GM23338 (cell line): ENCODE results near the gene CMBL. TPM values are rescaled to one million over a fixed set of nuclear protein-coding genes. Genes with fewer than 3 reads are reported as not detected.

Source experiments
- ATAC-seq: fragments of 200-7000 bp; cut with Tn5 transposase; 3 replicates; pipeline ENCODE4 v1.9.1; 2020
- DNase-seq: peaks from one replicate; pipeline ENCODE4 v3.0.0-alpha.2; 2015; ENCODE audit warnings: low spot score
- H2AFZ ChIP-seq: fragments of 200-600 bp; sonication (generic); 2 replicates; pipeline ENCODE4 v1.8.0; 2016; ENCODE audit warnings: antibody characterized with exemption, mild to moderate bottlenecking, moderate library complexity
- H3F3A ChIP-seq: fragments of 200-600 bp; sonication (generic); replicated peaks from 2 replicates; pipeline ENCODE4 v1.8.0; 2017; ENCODE audit warnings: antibody characterized with exemption, mixed run types, low read depth
- H3K27ac ChIP-seq: fragments of 200-600 bp; sonication (generic); 2 replicates; pipeline ENCODE4 v1.6.1; 2016; ENCODE audit warnings: low read depth
- H3K27me3 ChIP-seq: fragments of 200-600 bp; sonication (generic); 2 replicates; pipeline ENCODE4 v1.8.0; 2016; ENCODE audit warnings: mild to moderate bottlenecking, mixed run types, moderate library complexity; ENCODE audit not compliant: insufficient read depth
- H3K36me3 ChIP-seq: fragments of 200-600 bp; sonication (generic); 2 replicates; pipeline ENCODE4 v1.8.0; 2016; ENCODE audit warnings: mild to moderate bottlenecking; ENCODE audit not compliant: insufficient read depth
- H3K4me1 ChIP-seq: fragments of 200-600 bp; sonication (generic); 2 replicates; pipeline ENCODE4 v1.8.0; 2016; ENCODE audit warnings: mild to moderate bottlenecking, moderate library complexity; ENCODE audit not compliant: insufficient read depth
- H3K4me2 ChIP-seq: fragments of 200-600 bp; sonication (generic); 2 replicates; pipeline ENCODE4 v1.7.1; 2017; ENCODE audit warnings: mixed run types
- H3K4me3 ChIP-seq: fragments of 200-600 bp; sonication (generic); 2 replicates; pipeline ENCODE4 v1.6.1; 2016; ENCODE audit warnings: mixed run types
- H3K79me2 ChIP-seq: fragments of 200-600 bp; sonication (generic); replicated peaks from 2 replicates; pipeline ENCODE4 v1.8.0; 2017; ENCODE audit warnings: mild to moderate bottlenecking; ENCODE audit not compliant: insufficient read depth
- H3K9me2 ChIP-seq: fragments of 200-600 bp; sonication (generic); 2 replicates; pipeline ENCODE4 v1.8.0; 2017; ENCODE audit not compliant: insufficient read depth
- H4K20me1 ChIP-seq: fragments of 200-600 bp; sonication (generic); replicated peaks from 2 replicates; pipeline ENCODE4 v1.8.0; 2017; ENCODE audit warnings: mild to moderate bottlenecking; ENCODE audit not compliant: insufficient read depth
- H3K27ac Mint-ChIP-seq: 2 replicates; pipeline ENCODE4 v1.8.0; 2020; ENCODE audit warnings: inconsistent platforms, mild to moderate bottlenecking, moderate library complexity, mixed read lengths
- H3K27me3 Mint-ChIP-seq: 3 replicates; pipeline ENCODE4 v1.8.0; 2022; ENCODE audit warnings: low read depth, mild to moderate bottlenecking, moderate library complexity, mixed read lengths, inconsistent platforms; ENCODE audit not compliant: insufficient read depth, poor library complexity
- H3K36me3 Mint-ChIP-seq: 3 replicates; pipeline ENCODE4 v1.8.0; 2021; ENCODE audit warnings: low read depth, mild to moderate bottlenecking, inconsistent platforms, moderate library complexity, mixed read lengths
- H3K4me1 Mint-ChIP-seq: 3 replicates; pipeline ENCODE4 v1.8.0; 2020; ENCODE audit warnings: mild to moderate bottlenecking, inconsistent platforms, mixed read lengths
- H3K4me3 Mint-ChIP-seq: 3 replicates; pipeline ENCODE4 v1.8.0; 2021; ENCODE audit warnings: moderate library complexity, mild to moderate bottlenecking, inconsistent platforms, mixed read lengths
- H3K9me3 Mint-ChIP-seq: 3 replicates; pipeline ENCODE4 v1.8.0; 2020; ENCODE audit warnings: moderate library complexity, mild to moderate bottlenecking, inconsistent platforms, mixed read lengths
- CREB1 ChIP-seq: fragments of 250-450 bp; sonication (Bioruptor Pico); IDR thresholded peaks from 2 replicates; pipeline ENCODE4 v1.5.0; 2020; ENCODE audit warnings: low read depth, mild to moderate bottlenecking, moderate library complexity
- CTCF ChIP-seq, 2 experiments: fragments of 200-600 bp in 1 of 2; sonication (generic) in 1 of 2; conservative IDR thresholded peaks; 2 replicates each; pipeline versions ENCODE4 v1.5.1 to v1.6.1; 2016 to 2017; ENCODE audit warnings: antibody characterized with exemption in 2 of 2, low read depth in 2 of 2, mild to moderate bottlenecking in 2 of 2, moderate library complexity in 1 of 2
- ETS1 ChIP-seq: IDR thresholded peaks from 2 replicates; pipeline ENCODE4 v1.6.1; 2016; ENCODE audit warnings: antibody characterized with exemption
- EZH2 ChIP-seq: fragments of 200-600 bp; sonication (generic); IDR thresholded peaks from one replicate; pipeline ENCODE4 v1.8.0; 2017; ENCODE audit warnings: antibody characterized with exemption, mild to moderate bottlenecking, low read depth; ENCODE audit not compliant: unreplicated experiment
- EZH2phosphoT487 ChIP-seq: fragments of 200-600 bp; sonication (generic); IDR thresholded peaks from one replicate; pipeline ENCODE4 v1.8.1; 2018; ENCODE audit warnings: antibody characterized with exemption; ENCODE audit not compliant: unreplicated experiment
- JUNB ChIP-seq: IDR thresholded peaks from one replicate; pipeline ENCODE4 v1.6.1; 2016; ENCODE audit warnings: antibody characterized with exemption; ENCODE audit not compliant: unreplicated experiment
- NANOG ChIP-seq: IDR thresholded peaks from 2 replicates; pipeline ENCODE4 v1.6.1; 2016; ENCODE audit warnings: antibody characterized with exemption, borderline replicate concordance
- POLR2AphosphoS5 ChIP-seq: IDR thresholded peaks from 2 replicates; pipeline ENCODE4 v1.6.1; 2016; ENCODE audit warnings: antibody characterized with exemption, low read depth
- REST ChIP-seq: IDR thresholded peaks from one replicate; pipeline ENCODE4 v1.6.1; 2018; ENCODE audit warnings: antibody characterized with exemption; ENCODE audit not compliant: unreplicated experiment
- STAT1 ChIP-seq: IDR thresholded peaks from one replicate; pipeline ENCODE4 v1.6.1; 2016; ENCODE audit warnings: antibody characterized with exemption; ENCODE audit not compliant: unreplicated experiment
- ZNF114 ChIP-seq: fragments of 250-450 bp; sonication (Bioruptor Pico); IDR thresholded peaks from 2 replicates; pipeline ENCODE4 v1.5.0; 2020; ENCODE audit warnings: mild to moderate bottlenecking, moderate library complexity
- ZNF331 ChIP-seq: fragments of 250-450 bp; sonication (Bioruptor Pico); IDR thresholded peaks from 2 replicates; pipeline ENCODE4 v1.5.0; 2020; ENCODE audit warnings: low read depth, mild to moderate bottlenecking, moderate library complexity
- ZNF462 ChIP-seq: fragments of 250-450 bp; sonication (Bioruptor Pico); IDR thresholded peaks from 2 replicates; pipeline ENCODE4 v1.5.0; 2020; ENCODE audit warnings: mild to moderate bottlenecking, moderate library complexity
- polyA plus RNA-seq: library from polyadenylated mRNA; unstranded; fragments of >200 nt; fragmentation: Nextera tagmentation; extraction: Ambion mirVana; gene quantifications from 2 replicates; pipeline ENCODE4 v1.2.1, GENCODE V29; 2016
- total RNA-seq: library from RNA; depleted of rRNA; stranded (reverse); fragments of >200 nt; shearing (Covaris generic); gene quantifications from 2 replicates; pipeline ENCODE4 v1.2.3, GENCODE V29; 2014

Gene CMBL
- total and polyA plus RNA-seq, 2 experiments from 2014 or later = 13.2 to 24.1 TPM

GRCh38 chr5:10310066-10310779, 2.5 kb upstream of the CMBL start:
- Histone ChIP-seq H3K27ac (no peak overlapping the region), H3K79me2 (no peaks in the 10 kb centered on the region), H3K4me3 (no peak overlapping the region), H3K27me3 (peaks cover 8% of the 10 kb centered on the region), H3K36me3 (no peaks in the 10 kb centered on the region), H2AFZ (peak overlapping the region; percentile 53; the same call in 1 of the 2 replicates), H3F3A (no peaks in the 10 kb centered on the region; the same call in 1 of the 2 replicates), H3K4me1 (peaks cover 18% of the 10 kb centered on the region), H4K20me1 (no peaks in the 10 kb centered on the region), H3K9me2 (no peaks in the 10 kb centered on the region), H3K4me2 (no peak overlapping the region)
- no peak for TF ChIP-seq CREB1
- no peak for TF ChIP-seq JUNB
- TF ChIP-seq NANOG = no peak
- TF ChIP-seq CTCF (conservative IDR thresholded peaks at IDR 0.05; ENCODE audit: low read depth in 2 of 2) = no peak
- no peak for TF ChIP-seq EZH2phosphoT487
- TF ChIP-seq STAT1 = no peak
- TF ChIP-seq ZNF462 (CRISPR knock-in tag) = no peak
- TF ChIP-seq POLR2AphosphoS5 = no peak
- TF ChIP-seq ZNF331 = no peak
- no peak for TF ChIP-seq ZNF114 (CRISPR knock-in tag)
- no peak for TF ChIP-seq ETS1
- TF ChIP-seq REST = no peak
- no peak for TF ChIP-seq EZH2
- no peak for DNase-seq
- no peak for ATAC-seq
- Mint-ChIP-seq H3K4me1 (peaks cover 26% of the 10 kb centered on the region), H3K27me3 (peaks cover 18% of the 10 kb centered on the region), H3K4me3 (no peak overlapping the region), H3K27ac (no peak overlapping the region; the same call in 1 of the 2 replicates), H3K36me3 (peaks cover 4% of the 10 kb centered on the region; the same call in 2 of the 3 replicates), H3K9me3 (no peaks in the 10 kb centered on the region; the same call in 2 of the 3 replicates)
